H9 (cell line): ENCODE results near the gene LMF1. TPM values are rescaled to one million over a fixed set of nuclear protein-coding genes. Genes with fewer than 3 reads are reported as not detected.

Source experiments
- DNase-seq: peaks from one replicate; pipeline ENCODE4 v3.0.0-alpha.2; 2017
- H2AFZ ChIP-seq: one replicate; pipeline ENCODE4 v1.6.1; 2013; ENCODE audit warnings: mild to moderate bottlenecking, low read length, control low read depth, moderate library complexity
- H2AK5ac ChIP-seq: 2 replicates; pipeline ENCODE4 v1.6.1; 2013; ENCODE audit warnings: low read length, control low read depth, mixed read lengths; ENCODE audit not compliant: insufficient read length
- H2BK120ac ChIP-seq: one replicate; pipeline ENCODE4 v1.6.1; 2013; ENCODE audit warnings: low read depth, mild to moderate bottlenecking, low read length, control low read depth, inconsistent platforms; ENCODE audit not compliant: poor library complexity, severe bottlenecking
- H2BK12ac ChIP-seq: 2 replicates; pipeline ENCODE4 v1.6.1; 2013; ENCODE audit warnings: low read length, control low read depth, mixed read lengths, low read depth; ENCODE audit not compliant: insufficient read length
- H2BK15ac ChIP-seq: 2 replicates; pipeline ENCODE4 v1.6.1; 2013; ENCODE audit warnings: low read depth, low read length, control low read depth
- H2BK20ac ChIP-seq: one replicate; pipeline ENCODE4 v1.6.1; 2013; ENCODE audit warnings: low read depth, mild to moderate bottlenecking, low read length, control low read depth, inconsistent platforms; ENCODE audit not compliant: poor library complexity, severe bottlenecking
- H2BK5ac ChIP-seq: 2 replicates; pipeline ENCODE4 v1.6.1; 2013; ENCODE audit warnings: low read length, control low read depth, mixed read lengths; ENCODE audit not compliant: insufficient read length
- H3K14ac ChIP-seq: 2 replicates; pipeline ENCODE4 v1.6.1; 2013; ENCODE audit warnings: low read length, control low read depth; ENCODE audit not compliant: insufficient read depth
- H3K18ac ChIP-seq: 2 replicates; pipeline ENCODE4 v1.6.1; 2013; ENCODE audit warnings: low read depth, mild to moderate bottlenecking, mixed read lengths, low read length, control low read depth; ENCODE audit not compliant: insufficient read length
- H3K23ac ChIP-seq: 2 replicates; pipeline ENCODE4 v1.6.1; 2013; ENCODE audit warnings: low read length, control low read depth, mixed read lengths, low read depth; ENCODE audit not compliant: insufficient read length
- H3K23me2 ChIP-seq: 2 replicates; pipeline ENCODE4 v1.6.1; 2013; ENCODE audit warnings: low read depth, mild to moderate bottlenecking, mixed read lengths, low read length, control low read depth; ENCODE audit not compliant: insufficient read length, poor library complexity, severe bottlenecking
- H3K27ac ChIP-seq: 2 replicates; pipeline ENCODE4 v1.5.1; 2013; ENCODE audit warnings: low read length, control low read depth, mixed read lengths, low read depth; ENCODE audit not compliant: insufficient read length
- H3K27me3 ChIP-seq: 2 replicates; pipeline ENCODE4 v1.6.1; 2013; ENCODE audit warnings: low read length, control low read depth, inconsistent platforms; ENCODE audit not compliant: insufficient read depth
- H3K4ac ChIP-seq: 2 replicates; pipeline ENCODE4 v1.6.1; 2013; ENCODE audit warnings: low read depth, mild to moderate bottlenecking, control low read depth, inconsistent platforms, low read length, moderate library complexity
- H3K4me1 ChIP-seq: 2 replicates; pipeline ENCODE4 v1.6.1; 2013; ENCODE audit warnings: low read length, control low read depth, inconsistent platforms; ENCODE audit not compliant: insufficient read depth
- H3K4me2 ChIP-seq: 2 replicates; pipeline ENCODE4 v1.6.1; 2013; ENCODE audit warnings: low read length, control low read depth, mixed read lengths; ENCODE audit not compliant: insufficient read length, insufficient read depth
- H3K56ac ChIP-seq: 2 replicates; pipeline ENCODE4 v1.6.1; 2013; ENCODE audit warnings: low read depth, mild to moderate bottlenecking, mixed read lengths, low read length, control low read depth; ENCODE audit not compliant: insufficient read length
- H3K79me1 ChIP-seq: 2 replicates; pipeline ENCODE4 v1.6.1; 2013; ENCODE audit warnings: low read depth, mild to moderate bottlenecking, moderate library complexity, low read length, control low read depth, inconsistent platforms; ENCODE audit not compliant: insufficient read depth, poor library complexity, severe bottlenecking
- H3K79me2 ChIP-seq: 2 replicates; pipeline ENCODE4 v1.6.1; 2013; ENCODE audit warnings: low read length, control low read depth, inconsistent platforms; ENCODE audit not compliant: insufficient read depth
- H3K9ac ChIP-seq: 2 replicates; pipeline ENCODE4 v1.6.1; 2013; ENCODE audit warnings: low read length, control low read depth, mixed read lengths; ENCODE audit not compliant: insufficient read length; ENCODE audit errors: extremely low read depth
- H3K9me3 ChIP-seq: one replicate; pipeline ENCODE4 v1.6.1; 2013; ENCODE audit warnings: low read depth, low read length, inconsistent platforms; ENCODE audit not compliant: control insufficient read depth
- H3T11ph ChIP-seq: one replicate; pipeline ENCODE4 v1.6.1; 2013; ENCODE audit warnings: mild to moderate bottlenecking, low read length, control low read depth, inconsistent platforms
- H4K20me1 ChIP-seq: one replicate; pipeline ENCODE4 v1.6.1; 2013; ENCODE audit not compliant: control insufficient read depth, insufficient read length, insufficient read depth
- H4K5ac ChIP-seq: 2 replicates; pipeline ENCODE4 v1.6.1; 2013; ENCODE audit warnings: low read depth, mild to moderate bottlenecking, mixed read lengths, low read length, control low read depth; ENCODE audit not compliant: insufficient read length
- H4K8ac ChIP-seq: replicated peaks from 2 replicates; pipeline ENCODE4 v1.6.1; 2013; ENCODE audit warnings: low read length, control low read depth, mixed read lengths, low read depth; ENCODE audit not compliant: insufficient read length
- H4K91ac ChIP-seq: 2 replicates; pipeline ENCODE4 v1.6.1; 2013; ENCODE audit warnings: low read depth, mild to moderate bottlenecking, moderate library complexity, mixed read lengths, low read length, control low read depth; ENCODE audit not compliant: insufficient read length
- H3K27ac Mint-ChIP-seq, 3 experiments: 2 replicates in 2 of 3; 3 replicates in 1 of 3; pipeline ENCODE4 v1.8.0; 2020 to 2021; ENCODE audit warnings: mixed read lengths in 3 of 3, mild to moderate bottlenecking in 1 of 3, moderate library complexity in 1 of 3
- H3K27me3 Mint-ChIP-seq: 2 replicates; pipeline ENCODE4 v1.8.0; 2021; ENCODE audit warnings: low read depth, mild to moderate bottlenecking, moderate library complexity, mixed read lengths
- H3K36me3 Mint-ChIP-seq, 3 experiments: 2 replicates in 2 of 3; 3 replicates in 1 of 3; pipeline ENCODE4 v1.8.0; 2020 to 2021; ENCODE audit warnings: low read depth in 3 of 3, mixed read lengths in 3 of 3; ENCODE audit not compliant: insufficient read depth in 1 of 3
- H3K4me1 Mint-ChIP-seq, 2 experiments: 2 replicates each; pipeline ENCODE4 v1.8.0; 2020; ENCODE audit warnings: mixed read lengths in 2 of 2
- H3K4me3 Mint-ChIP-seq, 2 experiments: 2 replicates in 1 of 2; 3 replicates in 1 of 2; pipeline ENCODE4 v1.8.0; 2020 to 2021; ENCODE audit warnings: mild to moderate bottlenecking in 2 of 2, mixed read lengths in 2 of 2, moderate library complexity in 1 of 2
- H3K9me3 Mint-ChIP-seq, 2 experiments: 2 replicates in 1 of 2; 3 replicates in 1 of 2; pipeline ENCODE4 v1.8.0; 2020; ENCODE audit warnings: mild to moderate bottlenecking in 2 of 2, mixed read lengths in 2 of 2, moderate library complexity in 1 of 2
- WGBS: extraction: QIAGEN DNeasy Blood & Tissue Kit; methylation state at CpG from one replicate; pipeline ENCODE4 v1.1.7; 2013; ENCODE audit warnings: missing lambda C conversion rate, low lambda C conversion rate, mixed read lengths; ENCODE audit not compliant: insufficient read length; ENCODE audit errors: extremely low coverage; 5-methylcytosine and 5-hydroxymethylcytosine counted together
- total RNA-seq: library from RNA; stranded (reverse); gene quantifications from 2 replicates; pipeline ENCODE4 v1.2.1, GENCODE V29; 2021
- TF ChIP-seq, protein P1 (sequence below): fragments of 200-600 bp; sonication (generic); conservative IDR thresholded peaks from 3 replicates; pipeline ENCODE4 v1.8.0; 2021; ENCODE audit warnings: antibody characterized with exemption, mild to moderate bottlenecking

LMF1 gene
- total RNA-seq, 1 experiment from 2014 or later = 7.1 TPM

DNA sequence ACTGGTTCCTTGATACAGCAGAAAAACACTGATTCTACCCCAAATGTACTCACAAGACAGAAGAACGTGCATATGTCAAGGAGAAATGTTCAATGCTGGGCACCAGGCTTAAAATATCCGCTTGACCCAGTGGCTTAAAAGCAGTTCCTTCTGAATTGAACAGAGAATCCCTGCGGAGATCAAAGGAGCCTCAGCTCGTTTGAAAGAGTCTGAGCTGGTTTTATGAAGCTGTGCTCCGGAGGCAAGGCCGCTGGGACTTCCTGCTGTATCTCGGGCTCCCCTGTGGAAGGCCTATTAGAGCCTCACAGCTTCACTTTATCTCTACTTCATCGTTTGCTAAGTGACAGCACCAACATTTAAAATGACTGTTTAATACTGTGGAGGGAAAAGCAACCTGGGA, 2.2 kb downstream of the LMF1 start:
- WGBS = no CpG with 5 or more reads among the region's 8 CpGs
- Histone ChIP-seq H4K20me1 (no peaks in the 10 kb centered on the region), H3K23ac (no peak overlapping the region), H3K14ac (no peak overlapping the region), H3K4me1 (no peaks in the 10 kb centered on the region), H4K8ac (no peak overlapping the region), H2AK5ac (no peak overlapping the region), H3K56ac (no peak overlapping the region), H2AFZ (no peak overlapping the region), H3K4ac (no peak overlapping the region), H2BK15ac (no peak overlapping the region), H3K9ac (no peak overlapping the region), H3K18ac (no peak overlapping the region), H2BK120ac (no peak overlapping the region), H2BK20ac (no peak overlapping the region), H3K79me2 (no peaks in the 10 kb centered on the region), H3K27me3 (no peaks in the 10 kb centered on the region; the same call in 1 of the 2 replicates), H3T11ph (no peak overlapping the region), H3K79me1 (no peaks in the 10 kb centered on the region), H3K23me2 (peaks cover 12% of the 10 kb centered on the region), H2BK5ac (no peak overlapping the region), H4K5ac (no peak overlapping the region), H3K27ac (no peak overlapping the region), H4K91ac (no peak overlapping the region), H3K9me3 (no peaks in the 10 kb centered on the region), H2BK12ac (no peak overlapping the region), H3K4me2 (no peak overlapping the region)
- TF ChIP-seq, protein P1, sequence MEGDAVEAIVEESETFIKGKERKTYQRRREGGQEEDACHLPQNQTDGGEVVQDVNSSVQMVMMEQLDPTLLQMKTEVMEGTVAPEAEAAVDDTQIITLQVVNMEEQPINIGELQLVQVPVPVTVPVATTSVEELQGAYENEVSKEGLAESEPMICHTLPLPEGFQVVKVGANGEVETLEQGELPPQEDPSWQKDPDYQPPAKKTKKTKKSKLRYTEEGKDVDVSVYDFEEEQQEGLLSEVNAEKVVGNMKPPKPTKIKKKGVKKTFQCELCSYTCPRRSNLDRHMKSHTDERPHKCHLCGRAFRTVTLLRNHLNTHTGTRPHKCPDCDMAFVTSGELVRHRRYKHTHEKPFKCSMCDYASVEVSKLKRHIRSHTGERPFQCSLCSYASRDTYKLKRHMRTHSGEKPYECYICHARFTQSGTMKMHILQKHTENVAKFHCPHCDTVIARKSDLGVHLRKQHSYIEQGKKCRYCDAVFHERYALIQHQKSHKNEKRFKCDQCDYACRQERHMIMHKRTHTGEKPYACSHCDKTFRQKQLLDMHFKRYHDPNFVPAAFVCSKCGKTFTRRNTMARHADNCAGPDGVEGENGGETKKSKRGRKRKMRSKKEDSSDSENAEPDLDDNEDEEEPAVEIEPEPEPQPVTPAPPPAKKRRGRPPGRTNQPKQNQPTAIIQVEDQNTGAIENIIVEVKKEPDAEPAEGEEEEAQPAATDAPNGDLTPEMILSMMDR = no peak
- peaks cover 0 to 8% of the 10 kb centered on the region in 2 experiments; a peak in 2 of 5 replicates for H3K9me3 Mint-ChIP-seq
- DNase-seq = no peak
- peaks cover 0 to 14% (median 8%) of the 10 kb centered on the region in 3 experiments; a peak in 5 of 7 replicates for H3K36me3 Mint-ChIP-seq
- H3K27ac Mint-ChIP-seq = no peak overlapping the region
- H3K27me3 Mint-ChIP-seq = peaks cover 38% of the 10 kb centered on the region
- peaks cover 7 to 10% of the 10 kb centered on the region in 2 experiments for H3K4me1 Mint-ChIP-seq
- H3K4me3 Mint-ChIP-seq = peak overlapping the region; percentile 17 to 70; a peak in 4 of 5 replicates
